COLO668 (cell line): Measurements from ENCODE around the gene UBE2S.
A peak's percentile ranks its signal among the peaks of the same experiment; 100 is the strongest.
"Not testable (repeated sequence)": the region's sequence is repeated elsewhere in the genome, so short reads cannot be mapped to it uniquely, and the experiment has no call there.

Experiments used
- DNase-seq: peaks from one replicate; lab custom pipeline; 2025; ENCODE audit not compliant: unreplicated experiment; lab: John Stamatoyannopoulos, UW

Gene UBE2S

DNA sequence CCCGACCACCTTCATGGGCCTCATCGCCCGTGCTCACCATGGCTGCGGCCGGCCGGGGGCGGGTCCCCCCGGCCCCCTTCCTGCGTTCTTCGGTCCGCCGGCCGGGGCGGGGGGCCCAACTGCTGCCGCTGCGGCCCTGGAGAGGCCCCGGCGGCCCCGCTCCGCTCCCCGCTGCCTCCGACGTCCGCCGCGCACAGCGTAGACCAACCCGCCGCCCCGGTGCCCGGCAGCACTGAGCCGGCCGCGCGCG lies at the start of gene UBE2S:
Gene UBE2S, minus strand, starts transcription at position 239 of the 250 bp plus-strand sequence. Its CDS starts 199 bp downstream, at position 40.
- not testable (repeated sequence) for DNase-seq

DNA sequence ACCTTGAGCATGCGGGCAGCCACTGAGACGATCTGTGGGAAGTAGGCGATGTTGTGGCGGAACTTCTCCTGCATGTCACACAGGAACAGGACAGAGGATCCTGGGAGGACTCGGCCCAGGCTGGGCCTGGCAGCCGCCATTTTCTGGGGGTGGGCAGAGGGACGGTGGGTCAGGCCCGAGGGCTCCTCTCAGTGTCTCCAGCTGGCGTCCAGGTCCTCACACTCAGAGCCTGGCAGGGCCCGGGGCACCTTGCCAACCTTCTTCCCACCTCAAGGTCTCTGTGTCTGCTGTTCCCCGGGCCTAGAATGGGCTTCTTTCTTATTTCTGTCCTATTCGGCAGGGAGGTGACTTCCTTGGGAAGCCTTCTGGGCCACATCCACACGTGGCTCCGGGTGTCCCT lies 48.8 kb upstream of the UBE2S start:
- no peak for DNase-seq

DNA sequence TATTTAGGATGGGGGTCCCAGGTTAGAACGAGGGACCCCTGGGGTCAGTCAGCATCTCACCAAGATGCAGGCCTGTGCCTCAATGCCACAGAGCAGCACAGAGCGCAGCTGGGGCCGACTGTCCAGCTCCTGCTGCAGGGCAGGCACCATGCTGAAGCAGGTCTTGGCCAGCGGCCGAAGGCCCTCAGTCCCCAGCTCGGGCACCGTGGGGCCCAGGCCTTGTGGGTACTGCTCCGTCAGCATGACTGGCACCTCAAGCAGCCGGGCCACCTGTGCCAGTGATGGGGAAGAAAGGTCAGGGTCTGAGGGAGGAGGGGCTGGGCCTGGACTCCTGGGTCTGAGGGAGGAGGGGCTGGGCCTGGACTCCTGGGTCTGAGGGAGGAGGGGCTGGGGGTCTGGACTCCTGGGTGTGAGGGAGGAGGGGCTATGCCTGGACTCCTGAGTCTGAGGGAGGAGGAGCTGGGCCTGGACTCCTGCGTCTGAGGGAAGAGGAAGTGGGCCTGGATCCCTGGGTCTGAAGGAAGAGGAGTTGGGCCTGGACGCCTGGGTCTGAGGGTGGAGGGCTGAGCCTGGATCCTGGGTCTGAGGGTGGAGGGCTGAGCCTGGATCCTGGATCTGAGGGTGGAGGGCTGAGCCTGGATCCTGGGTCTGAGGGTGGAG lies 48.1 kb upstream of the UBE2S start:
- no peak for DNase-seq

DNA sequence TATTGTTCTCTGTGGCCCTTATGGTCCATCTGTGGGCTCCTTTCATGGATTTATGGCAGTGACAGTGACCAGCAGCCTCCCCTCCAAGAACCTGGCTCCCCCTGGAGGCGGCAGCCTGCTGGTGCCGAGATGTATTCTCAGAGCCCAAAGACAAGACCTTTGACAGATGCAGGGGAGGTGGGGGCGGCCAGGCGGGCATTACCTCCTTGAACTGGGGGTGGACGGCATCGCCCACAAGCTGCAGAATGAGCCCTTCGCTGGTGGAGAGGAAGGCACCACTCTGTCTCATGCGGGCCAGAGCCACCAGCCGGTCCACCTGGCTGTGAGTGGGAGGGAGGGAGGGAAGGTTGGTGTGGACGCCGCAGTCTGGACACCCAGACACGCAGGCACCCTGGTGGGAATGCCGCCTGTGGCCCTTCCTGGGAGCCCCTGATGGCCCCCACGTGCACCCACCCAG lies 47.2 kb upstream of the UBE2S start:
- DNase-seq, result peak; percentile 37

DNA sequence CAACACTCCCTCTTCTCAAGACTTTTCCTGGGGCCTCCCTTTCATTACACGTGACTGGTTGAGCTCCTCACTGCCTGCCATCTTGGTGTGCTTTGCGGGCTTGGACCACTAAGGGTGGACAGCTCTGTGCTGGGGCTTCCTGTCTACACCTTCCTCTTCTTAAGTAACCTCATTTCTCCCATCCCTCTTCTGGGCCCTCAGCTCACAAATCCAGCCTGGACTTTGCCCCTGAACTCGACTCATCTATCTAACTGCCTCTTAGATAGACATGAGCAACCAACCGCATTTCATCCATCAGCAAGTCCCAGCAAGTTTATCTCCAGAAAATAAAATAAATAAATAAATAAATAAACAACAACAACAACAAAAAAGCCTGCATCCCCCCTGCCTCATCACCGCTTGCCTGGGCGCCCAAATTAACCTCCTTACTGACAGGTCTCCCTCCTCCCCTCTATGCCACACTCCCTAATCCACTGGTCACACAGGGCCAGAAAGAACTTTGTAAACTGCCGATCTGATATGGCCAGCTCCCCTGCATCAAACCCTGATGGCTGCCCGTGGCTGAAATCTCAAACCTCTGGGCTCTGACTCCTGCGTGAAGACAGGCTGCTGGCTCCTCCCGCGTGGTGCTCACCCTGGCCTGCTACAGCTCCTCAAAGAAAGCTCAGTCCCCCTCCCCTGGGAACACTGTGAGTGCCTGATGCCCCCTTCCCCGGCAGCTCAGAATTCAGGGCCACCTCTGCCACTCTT lies 46.1 kb upstream of the UBE2S start:
- no peak for DNase-seq

DNA sequence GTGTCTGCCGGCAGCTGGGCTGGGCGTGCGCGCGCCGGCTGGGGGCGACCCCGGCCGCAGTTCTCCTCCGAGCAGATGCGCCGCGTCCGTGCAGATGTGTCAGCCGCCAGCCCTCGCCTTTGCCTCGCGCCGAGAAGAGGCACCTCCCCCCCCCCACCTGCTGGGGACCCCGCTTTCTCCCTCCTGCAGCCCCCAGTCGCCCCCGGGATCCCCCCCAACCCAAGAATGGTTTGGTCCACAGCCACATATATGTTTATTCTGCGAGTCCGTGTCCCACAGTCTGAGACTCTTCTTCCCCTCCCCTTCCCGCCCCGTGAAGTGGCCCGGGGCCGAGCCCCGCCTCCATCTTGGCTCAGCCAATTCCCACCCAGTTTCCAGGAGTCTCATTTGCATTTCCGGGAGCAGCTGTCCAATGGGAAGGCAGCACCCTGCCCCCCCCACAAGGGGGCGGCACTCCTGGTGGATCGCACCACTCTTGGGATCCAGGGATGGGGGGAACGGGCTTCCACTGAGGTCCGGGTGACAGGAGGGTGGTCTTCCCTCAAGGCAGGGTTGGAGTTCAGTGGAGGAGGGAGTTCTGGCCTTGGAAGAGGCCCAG lies 45.3 kb upstream of the UBE2S start:
- peak; percentile 12 for DNase-seq

DNA sequence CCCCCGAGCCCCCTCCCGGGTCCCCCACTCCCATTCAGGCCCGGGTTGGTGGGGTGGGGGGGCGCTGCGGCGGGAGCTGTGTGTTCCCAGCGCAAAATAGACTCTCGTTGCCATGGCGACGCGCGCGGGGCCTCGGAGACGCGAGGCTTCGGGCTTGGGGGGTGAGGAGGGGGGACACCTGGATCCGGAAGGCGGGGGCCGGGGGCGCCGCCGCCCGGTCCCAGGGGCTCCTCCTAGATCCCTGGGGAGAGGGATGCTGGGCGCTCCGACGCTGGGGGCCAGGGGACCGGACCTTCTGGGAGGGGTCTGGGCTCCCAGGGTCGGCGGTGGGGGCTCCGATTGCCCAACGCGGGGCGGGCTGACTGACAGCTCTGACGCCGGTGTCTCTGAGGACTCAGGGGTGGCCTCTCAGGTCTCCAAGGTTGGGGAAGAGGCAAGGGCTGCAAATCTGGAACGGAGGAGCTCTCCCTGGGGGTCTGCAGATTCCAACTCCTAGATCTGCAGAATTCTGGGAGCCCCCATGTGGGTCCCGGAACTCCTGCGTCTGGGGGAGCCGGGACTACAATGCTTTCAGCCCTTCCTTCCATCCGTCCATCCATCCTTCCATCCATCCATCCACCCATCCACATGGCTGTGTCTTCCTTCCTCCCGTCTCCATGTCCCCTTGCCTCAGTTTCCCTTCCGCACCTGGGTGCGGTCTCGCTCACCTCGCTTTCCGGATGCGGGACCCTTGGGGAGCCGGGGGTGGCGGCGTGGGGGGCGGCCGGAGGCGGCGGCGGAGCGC lies 44.6 kb upstream of the UBE2S start:
- peak; percentile 10 for DNase-seq

DNA sequence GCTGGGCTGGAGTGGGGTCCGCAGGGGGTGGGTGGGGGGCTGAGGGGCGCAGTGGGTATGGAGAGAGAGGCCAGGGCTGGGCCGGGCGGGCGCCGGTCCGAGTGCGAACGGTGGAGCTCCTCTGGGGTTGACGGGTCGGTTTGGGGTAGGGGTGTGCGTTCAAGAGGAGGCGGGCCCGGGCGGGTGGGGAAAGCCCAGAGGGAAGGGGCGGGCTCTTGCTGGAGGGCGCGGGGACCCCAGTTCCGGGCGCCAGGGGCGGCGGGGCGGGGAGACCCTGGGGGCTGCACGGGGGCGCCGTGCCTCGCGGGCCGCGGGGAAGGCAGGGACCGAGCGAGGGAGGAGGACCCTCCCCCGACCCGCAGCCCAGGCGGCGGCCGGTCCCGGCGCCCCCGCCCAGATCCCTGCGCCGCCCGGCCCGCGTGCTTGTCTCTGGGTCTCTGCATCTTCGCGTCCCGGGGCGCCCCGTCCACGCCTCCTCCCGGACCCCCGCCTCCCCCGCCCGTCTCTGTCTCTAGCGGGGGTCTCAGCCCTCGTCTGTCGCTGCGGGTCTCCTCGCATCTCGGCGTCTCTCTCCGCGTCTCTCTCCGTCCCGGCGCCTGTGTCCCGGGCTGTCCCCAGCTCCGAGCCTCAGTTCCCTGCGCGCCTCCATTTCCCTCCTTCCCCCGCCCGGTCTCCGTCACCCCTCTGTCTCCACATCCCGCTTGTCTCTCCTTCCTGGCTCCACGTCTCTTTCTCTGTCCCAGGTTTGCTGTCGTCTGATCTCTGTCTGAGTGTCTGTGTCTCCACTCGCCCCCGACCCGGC lies 43.8 kb upstream of the UBE2S start:
- no peak for DNase-seq

DNA sequence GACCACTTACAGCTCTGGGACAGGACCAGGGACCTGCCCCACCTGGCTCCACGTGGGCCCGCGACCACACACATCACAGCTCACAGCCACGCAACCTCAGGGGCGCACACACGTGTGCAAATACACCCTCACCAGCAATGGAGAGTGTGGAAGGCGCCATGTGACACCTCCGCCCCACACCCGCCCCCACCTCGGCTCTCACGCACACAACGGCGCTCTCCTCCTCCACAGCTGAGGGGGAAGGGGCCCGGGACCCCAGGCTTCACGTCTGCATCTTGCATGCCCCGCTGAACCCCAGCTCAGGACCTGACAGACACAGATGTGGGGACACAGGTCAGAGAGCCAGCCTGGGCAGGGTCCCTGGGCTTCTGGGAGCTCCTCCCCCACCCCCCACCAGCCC lies 41.9 kb upstream of the UBE2S start:
- DNase-seq, result no peak

DNA sequence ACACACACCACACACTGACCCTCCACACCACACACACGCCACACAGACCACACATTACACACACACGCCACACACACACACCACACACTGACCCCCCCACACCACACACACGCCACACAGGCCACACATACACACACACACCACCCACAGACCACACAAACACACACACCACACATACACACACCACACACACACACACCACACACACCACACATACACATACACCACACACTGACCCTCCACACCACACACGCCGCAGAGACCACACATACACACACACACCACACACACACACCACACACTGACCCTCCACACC lies 40.5 kb upstream of the UBE2S start:
- DNase-seq, result not testable (repeated sequence)

DNA sequence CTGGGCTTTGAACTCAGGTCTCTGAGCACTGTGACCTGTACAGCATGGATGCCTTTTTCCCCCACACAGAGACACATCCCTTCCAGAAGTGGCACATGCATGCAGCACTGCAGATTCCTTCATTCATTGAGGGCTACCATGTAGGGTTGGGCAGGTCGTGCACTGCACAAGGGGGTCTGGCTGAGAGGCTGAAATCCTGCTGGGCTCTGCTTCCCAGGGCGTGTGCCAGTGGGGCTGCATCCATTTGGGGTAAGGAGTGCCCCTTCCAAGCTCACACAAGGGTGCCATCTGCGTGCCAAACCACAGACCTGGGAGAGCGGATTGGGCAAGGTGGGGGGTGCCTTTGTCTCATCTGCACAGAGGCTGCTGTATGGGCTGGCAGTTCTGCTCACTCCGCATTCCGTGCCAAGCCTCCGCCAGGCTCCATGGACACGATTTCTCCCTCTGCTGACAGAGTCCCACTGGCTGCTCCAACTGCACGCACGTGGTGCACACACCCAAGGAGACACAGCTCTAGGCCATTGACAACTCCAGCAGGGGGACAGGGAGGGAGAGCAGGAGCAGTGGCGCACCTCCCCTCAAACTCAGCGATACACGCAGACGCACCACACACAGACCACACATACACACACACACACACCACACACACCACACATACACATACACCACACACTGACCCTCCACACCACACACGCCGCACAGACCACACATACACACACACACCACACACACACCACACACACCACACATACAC lies 40.0 kb upstream of the UBE2S start:
- peak; percentile 42 for DNase-seq

DNA sequence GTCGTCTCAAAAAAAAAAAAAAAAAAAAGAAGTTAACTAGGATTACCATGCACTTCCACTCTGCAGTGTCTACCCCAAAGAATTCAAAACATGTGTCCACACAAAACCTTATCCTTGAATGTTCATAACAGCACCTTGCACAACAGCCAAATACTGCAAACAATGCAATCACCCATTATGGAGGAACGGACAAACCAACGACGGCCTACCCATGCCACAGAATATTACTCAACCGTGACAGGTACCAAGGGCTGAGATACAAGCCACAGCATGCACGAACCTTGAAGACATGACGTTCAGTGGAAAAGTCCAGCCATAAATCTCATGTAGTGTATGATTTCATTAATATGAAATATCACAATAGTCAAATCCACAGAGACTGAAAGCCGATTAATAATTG lies 38.5 kb upstream of the UBE2S start:
- DNase-seq, result no peak

DNA sequence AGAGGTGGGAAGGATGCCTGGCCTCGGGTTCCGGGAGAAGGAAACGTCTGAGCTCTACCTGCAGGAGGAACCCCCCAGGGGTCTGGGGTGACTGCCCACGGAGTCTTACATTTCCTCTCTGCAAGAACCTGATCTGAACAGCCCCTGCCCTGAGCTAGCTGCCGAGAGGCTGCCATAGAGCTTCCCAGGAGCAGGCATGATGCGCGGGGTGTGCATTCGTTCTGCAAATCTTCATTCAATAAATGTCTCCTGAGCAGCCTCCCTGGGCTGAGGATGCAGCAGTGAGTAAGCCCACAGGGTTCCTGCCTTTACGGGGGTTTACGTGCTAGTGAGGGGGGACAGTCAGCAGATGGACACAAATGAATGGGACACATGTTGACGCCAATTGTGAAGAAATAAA lies 37.1 kb upstream of the UBE2S start:
- no peak for DNase-seq

DNA sequence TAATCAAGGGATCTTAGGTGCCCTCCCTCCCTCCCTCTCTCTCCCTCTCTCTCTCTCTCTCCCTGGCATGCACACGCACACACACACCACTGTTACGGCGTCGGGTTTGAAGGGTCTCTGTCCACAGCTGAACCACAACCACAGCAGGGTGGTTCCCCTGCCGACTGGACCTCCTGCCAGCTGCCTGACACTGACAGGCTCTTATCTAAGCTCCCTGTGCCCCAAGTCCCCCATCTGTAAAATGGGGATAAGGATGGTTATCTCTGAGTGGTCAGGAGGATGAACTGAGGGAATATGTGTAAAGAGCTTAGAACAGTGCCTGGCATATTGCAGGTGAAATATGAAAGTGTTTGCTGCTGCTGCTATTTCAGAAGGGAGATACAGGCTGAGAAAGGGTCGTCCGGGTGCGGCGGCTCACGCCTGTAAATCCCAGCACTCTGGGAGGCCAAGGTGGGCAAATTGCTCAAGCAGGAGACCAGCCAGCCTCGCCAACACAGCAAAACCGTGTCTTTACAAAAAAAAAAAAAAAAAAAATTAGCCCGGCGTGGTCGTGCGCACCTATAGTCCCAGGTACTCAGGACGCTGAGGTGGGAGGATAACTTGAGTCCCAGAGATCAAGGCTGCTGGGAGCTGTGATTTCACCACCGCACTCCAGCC lies 36.4 kb upstream of the UBE2S start:
- DNase-seq, result no peak

DNA sequence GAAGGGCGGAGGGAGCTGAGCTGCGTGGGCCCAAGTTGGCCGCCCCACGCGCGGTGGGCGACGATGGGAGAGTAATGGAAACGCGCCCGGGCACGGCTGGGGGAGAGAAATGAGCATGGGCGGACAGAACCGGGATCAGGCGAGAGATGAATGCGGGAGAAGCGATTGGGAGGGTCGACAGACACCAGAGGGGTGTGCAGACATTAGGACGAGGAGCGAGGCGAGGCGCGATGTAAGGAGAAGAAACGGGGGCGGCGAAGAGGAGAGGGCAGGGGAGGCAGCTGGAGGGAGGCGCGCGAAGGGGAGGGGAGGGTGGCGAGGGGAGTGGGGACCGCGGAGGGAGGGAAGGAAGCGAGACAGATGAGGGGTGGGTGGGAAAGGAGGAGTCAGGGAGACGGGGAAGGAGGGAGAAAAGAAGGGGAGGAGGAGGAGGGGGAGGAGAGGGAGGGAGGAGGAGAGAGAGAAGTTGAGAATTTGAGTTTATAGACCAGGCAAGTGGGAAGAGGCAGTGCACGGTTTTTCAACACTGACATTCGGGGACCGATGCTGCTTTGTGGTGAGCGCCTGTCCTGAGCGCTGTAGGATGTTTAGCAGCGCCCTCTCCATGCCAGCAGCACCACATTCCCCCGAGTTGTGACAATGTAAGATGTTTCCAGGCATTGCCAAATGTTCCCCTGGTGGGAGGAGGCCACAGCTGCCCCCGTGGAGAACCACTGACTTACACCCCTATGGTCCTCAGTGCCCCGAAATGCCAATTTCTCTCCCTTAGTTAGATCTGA lies 35.6 kb upstream of the UBE2S start, which contains the start of gene SHISA7:
Gene SHISA7, minus strand, starts transcription at position 256 of the 779 bp plus-strand sequence. CDS start 437 bp downstream, outside the sequence.
- DNase-seq, result no peak

DNA sequence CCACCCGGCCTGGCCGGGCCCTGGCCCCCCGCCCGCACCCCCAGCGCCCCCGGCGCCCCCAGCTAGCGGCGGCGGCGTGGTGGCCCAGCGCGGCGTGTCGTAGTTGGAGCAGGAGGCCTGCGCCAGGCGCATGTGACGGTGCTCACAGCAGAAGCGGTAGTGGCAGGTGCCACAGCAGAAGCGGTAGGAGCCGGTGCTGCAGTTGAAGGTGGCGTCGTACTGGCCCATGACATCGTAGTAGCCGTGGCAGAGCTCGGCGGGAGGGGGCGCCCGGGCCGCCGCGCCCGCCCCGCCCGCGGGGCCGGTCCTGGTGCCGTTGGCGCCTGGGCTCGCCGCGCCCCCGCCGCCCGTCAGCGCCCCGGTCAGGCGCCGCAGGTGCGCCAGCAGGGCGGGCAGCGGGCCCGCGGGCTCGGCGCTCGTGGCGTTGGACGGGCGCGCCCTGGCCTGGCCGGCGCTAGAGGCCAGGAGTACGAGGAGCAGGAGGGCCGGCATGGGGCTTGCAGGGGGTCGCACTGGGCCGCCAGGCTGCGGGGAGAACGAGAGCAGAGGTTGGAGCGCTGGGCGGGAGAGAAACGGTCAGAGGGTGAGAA lies 34.9 kb upstream of the UBE2S start:
- peak; percentile 54 for DNase-seq

DNA sequence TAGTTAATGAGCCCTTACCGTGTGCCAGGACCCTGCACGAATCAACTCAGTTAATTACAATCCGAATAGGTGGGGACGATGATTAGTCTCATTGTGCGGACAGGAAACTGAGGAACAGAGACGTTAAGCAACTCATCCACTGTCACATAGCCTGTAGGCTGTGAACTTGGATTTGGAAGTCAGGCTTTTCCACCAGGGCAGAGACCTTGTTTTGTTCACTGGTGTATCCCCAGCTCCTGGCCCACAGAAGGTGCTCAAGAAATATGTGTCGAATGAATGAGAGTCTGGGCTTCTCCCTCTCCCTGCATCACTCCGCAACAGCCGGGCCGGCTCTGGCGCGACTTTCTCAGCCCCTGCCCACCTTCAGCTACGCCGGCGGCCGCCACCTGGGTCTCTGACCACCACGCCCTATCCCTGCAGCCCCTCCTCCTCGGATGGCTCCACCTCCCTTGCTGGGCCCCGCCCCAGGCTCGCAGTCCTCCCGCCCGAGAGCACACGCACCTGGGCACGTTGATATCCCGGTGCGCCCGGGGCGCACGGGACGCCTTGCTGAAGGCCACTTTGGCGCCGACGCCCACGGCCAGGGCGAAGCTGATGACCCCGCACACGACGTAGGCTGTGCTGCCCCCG lies 34.2 kb upstream of the UBE2S start:
- peak; percentile 50 for DNase-seq

DNA sequence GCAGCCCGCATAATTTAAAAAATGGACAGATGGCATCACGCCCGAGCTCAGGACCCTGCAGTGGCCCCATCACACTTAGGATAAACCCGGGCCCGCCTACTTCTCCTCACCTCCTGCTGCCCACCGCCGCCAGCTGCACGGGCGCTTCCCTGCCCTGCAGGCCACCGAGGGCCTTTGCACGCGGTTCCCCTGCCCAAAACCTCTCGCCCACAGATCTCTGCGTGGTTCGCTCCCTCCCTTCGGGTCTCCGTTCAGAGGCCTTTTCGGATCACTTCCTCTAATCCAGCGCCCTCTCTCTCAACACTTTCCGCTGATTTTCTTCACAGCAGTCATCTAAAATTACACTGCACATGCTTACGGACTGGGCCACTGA lies 33.7 kb upstream of the UBE2S start:
- peak; percentile 7 for DNase-seq
